ENCODE data around the gene ZBTB1. TPM values are rescaled to one million over a fixed set of nuclear protein-coding genes. Genes with fewer than 3 reads are reported as not detected.
"Not testable (repeated sequence)": the region's sequence is repeated elsewhere in the genome, so short reads cannot be mapped to it uniquely, and the experiment has no call there.

The ZBTB1 gene
- total RNA-seq, 6 donors from 2014 or later: 34.3 to 74.0 (median 43.2) TPM

GRCh38 chr14:64561631-64562030 is 57.1 kb downstream of the ZBTB1 start:
- H3K27me3 ChIP-seq: no peaks in the 10 kb centered on the region
- no peak overlapping the region for H3K4me3 ChIP-seq
- peaks cover 0 to 3% (median 1%) of the 10 kb centered on the region in 4 donors for H3K4me1 ChIP-seq
- TF ChIP-seq CTCF (IDR thresholded peaks at IDR 0.05) (no peak), POLR2AphosphoS5 (IDR thresholded peaks at IDR 0.05) (no peak), EP300 (IDR thresholded peaks at IDR 0.05) (no peak), POLR2A (IDR thresholded peaks at IDR 0.05) (no peak)
- 48 to 66% methylated on average over 2 of the region's 2 CpGs for WGBS, 2 donors
- ATAC-seq (ENCODE audit: low FRiP score in 2 of 2): no peak
- no peaks in the 10 kb centered on the region for H3K9me3 ChIP-seq
- H3K36me3 ChIP-seq: no peaks in the 10 kb centered on the region
- H3K27ac ChIP-seq: no peak overlapping the region
- DNase-seq: no peak

DNA sequence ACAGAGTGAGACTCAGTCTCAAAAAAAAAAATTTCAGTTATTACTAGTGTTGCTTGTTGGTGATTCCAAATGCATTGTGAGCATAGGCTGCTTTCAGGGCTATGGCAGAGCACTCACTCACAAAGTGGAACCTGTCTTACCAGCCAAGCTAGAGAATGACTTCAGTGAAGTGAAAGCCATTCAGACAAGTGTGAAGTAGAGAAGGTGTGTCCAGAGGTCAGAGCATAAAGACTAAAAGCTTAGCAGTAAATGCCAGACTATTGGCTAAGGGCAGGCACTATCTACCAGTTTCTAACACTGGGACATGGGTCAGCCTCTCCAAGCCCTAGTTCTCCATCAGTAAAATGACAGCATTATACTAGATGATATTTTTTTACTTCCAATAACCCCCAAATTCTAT is 57.9 kb downstream of the ZBTB1 start:
- peaks cover 0 to 6% (median 3%) of the 10 kb centered on the region in 4 donors for H3K4me1 ChIP-seq

GRCh38 chr14:64563696-64564095 is 59.1 kb downstream of the ZBTB1 start:
- H3K36me3 ChIP-seq: no peaks in the 10 kb centered on the region
- peaks cover 0 to 6% (median 3%) of the 10 kb centered on the region in 4 donors for H3K4me1 ChIP-seq
- WGBS, 2 donors: 67 to 77% methylated on average over 6 of the region's 6 CpGs
- H3K27me3 ChIP-seq: no peaks in the 10 kb centered on the region
- no peaks in the 10 kb centered on the region for H3K9me3 ChIP-seq
- H3K4me3 ChIP-seq: no peak overlapping the region
- no peak for DNase-seq
- TF ChIP-seq EP300 (IDR thresholded peaks at IDR 0.05) (no peak), CTCF (IDR thresholded peaks at IDR 0.05) (no peak), POLR2AphosphoS5 (IDR thresholded peaks at IDR 0.05) (no peak), POLR2A (IDR thresholded peaks at IDR 0.05) (no peak)
- H3K27ac ChIP-seq: no peak overlapping the region
- ATAC-seq (ENCODE audit: low FRiP score in 2 of 2): no peak

More for the DNA sequence above, 57.9 kb downstream of the ZBTB1 start:
- H3K4me3 ChIP-seq: no peak overlapping the region
- H3K27ac ChIP-seq: no peak overlapping the region
- no peak for TF ChIP-seq POLR2AphosphoS5 (IDR thresholded peaks at IDR 0.05)
- no peak for TF ChIP-seq EP300 (IDR thresholded peaks at IDR 0.05)
- TF ChIP-seq POLR2A (IDR thresholded peaks at IDR 0.05): no peak
- TF ChIP-seq CTCF (IDR thresholded peaks at IDR 0.05): no peak
- H3K27me3 ChIP-seq: no peaks in the 10 kb centered on the region
- no peaks in the 10 kb centered on the region for H3K9me3 ChIP-seq
- ATAC-seq (ENCODE audit: low FRiP score in 2 of 2) (peak in 1 of 2 donors; percentile 58), DNase-seq (no peak)
- no peaks in the 10 kb centered on the region for H3K36me3 ChIP-seq

- Histone ChIP-seq H3K27ac (peak overlapping the region in 1 of 4 donors; percentile 21), H3K4me3 (no peak overlapping the region), H3K9me3 (no peaks in the 10 kb centered on the region), H3K27me3 (no peaks in the 10 kb centered on the region), H3K36me3 (no peaks in the 10 kb centered on the region), H3K4me1 (peaks cover 0 to 6% (median 3%) of the 10 kb centered on the region in 4 donors)
- no peak for DNase-seq
- WGBS, 2 donors: 40 to 44% methylated on average over 4 to 5 of the region's 5 CpGs
- TF ChIP-seq EP300 (IDR thresholded peaks at IDR 0.05): no peak
- no peak for TF ChIP-seq POLR2A (IDR thresholded peaks at IDR 0.05)
- no peak for TF ChIP-seq CTCF (IDR thresholded peaks at IDR 0.05)
- no peak for TF ChIP-seq POLR2AphosphoS5 (IDR thresholded peaks at IDR 0.05)
- peak; percentile 26 to 34 for ATAC-seq (ENCODE audit: low FRiP score in 2 of 2)
These were observed 62.1 kb downstream of the ZBTB1 start for GRCh38 chr14:64566651-64567122.

DNA sequence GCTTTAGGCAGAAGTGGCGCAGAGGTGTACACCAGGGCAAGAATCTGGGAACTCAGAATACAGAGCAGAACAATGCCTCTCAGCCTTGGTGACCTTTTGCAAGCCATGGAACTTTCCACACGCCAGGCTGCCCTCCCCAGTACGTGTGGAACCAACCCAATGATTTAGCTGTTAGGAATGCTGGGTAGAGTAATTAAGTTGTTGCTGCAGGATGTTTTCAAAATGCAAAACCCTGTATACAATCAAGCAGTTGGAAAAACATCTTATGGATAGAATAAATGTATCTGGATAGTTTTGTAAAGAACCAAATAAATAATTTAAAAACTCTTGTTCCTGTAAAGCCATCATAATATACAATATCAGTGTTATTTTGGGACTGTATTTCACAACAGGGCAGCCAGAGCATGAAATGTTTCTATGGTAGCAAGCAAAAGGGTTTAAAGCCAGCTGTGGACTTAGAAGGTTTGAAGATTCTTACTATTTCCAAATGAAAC is 64.6 kb downstream of the ZBTB1 start:
- no peak overlapping the region for H3K27ac ChIP-seq
- ATAC-seq (ENCODE audit: low FRiP score in 2 of 2) (peak; percentile 46 to 67), DNase-seq (no peak)
- no peaks in the 10 kb centered on the region for H3K9me3 ChIP-seq
- no peaks in the 10 kb centered on the region for H3K27me3 ChIP-seq
- TF ChIP-seq POLR2AphosphoS5 (IDR thresholded peaks at IDR 0.05): no peak
- no peak for TF ChIP-seq EP300 (IDR thresholded peaks at IDR 0.05)
- no peak for TF ChIP-seq CTCF (IDR thresholded peaks at IDR 0.05)
- TF ChIP-seq POLR2A (IDR thresholded peaks at IDR 0.05): no peak
- H3K4me3 ChIP-seq: no peak overlapping the region
- peaks cover 0 to 6% (median 4%) of the 10 kb centered on the region in 4 donors for H3K4me1 ChIP-seq
- 75 to 79% methylated on average over 3 of the region's 3 CpGs for WGBS, 2 donors
- no peaks in the 10 kb centered on the region for H3K36me3 ChIP-seq

DNA sequence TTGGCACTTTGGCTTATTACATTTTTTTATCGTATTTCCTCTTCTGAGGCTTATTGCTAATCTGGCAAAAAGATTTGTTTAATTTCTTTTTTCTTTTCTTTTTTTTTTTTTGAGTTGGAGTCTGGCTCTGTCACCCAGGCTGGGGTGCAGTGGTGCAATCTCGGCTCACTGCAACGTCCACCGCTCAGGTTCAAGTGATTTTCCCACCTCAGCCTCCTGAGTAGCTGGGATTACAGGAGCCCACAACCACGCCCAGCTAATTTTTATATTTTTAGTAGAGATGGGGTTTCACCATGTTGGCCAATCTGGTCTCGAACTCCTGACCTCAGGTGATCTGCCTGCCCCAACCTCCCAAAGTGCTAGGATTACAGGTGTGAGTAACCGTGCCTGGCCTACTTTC is 65.1 kb downstream of the ZBTB1 start:
- H3K36me3 ChIP-seq; DNase-seq; ATAC-seq (ENCODE audit: low FRiP score in 2 of 2); H3K4me1 ChIP-seq; H3K9me3 ChIP-seq; H3K4me3 ChIP-seq; H3K27me3 ChIP-seq: not testable (repeated sequence)
- H3K27ac ChIP-seq: peak overlapping the region in 2 of 4 donors; percentile 1 to 41
- WGBS, 2 donors: 80 to 84% methylated on average over 7 of the region's 7 CpGs

All from upper lobe of left lung (tissue), 6 donors.